Esophagus muscularis mucosa (tissue), 4 donors: Measurements from ENCODE around the gene GPR160.

ENCODE experiments used
- EP300 ChIP-seq: sonication (generic); formaldehyde crosslinking; IDR thresholded peaks from one replicate; pipeline ENCODE4 v1.6.1; 2017; ENCODE audit warnings: antibody characterized with exemption
- POLR2A ChIP-seq: fragments of 450-650 bp; IDR thresholded peaks from one replicate; pipeline ENCODE4 v1.6.1; 2017; ENCODE audit warnings: antibody characterized with exemption, moderate library complexity, mild to moderate bottlenecking, low read depth
- POLR2AphosphoS5 ChIP-seq, 2 donors: sonication (generic); formaldehyde crosslinking; IDR thresholded peaks; one replicate each; pipeline ENCODE4 v1.6.1; 2017; ENCODE audit warnings: antibody characterized with exemption in 2 of 2
- TF ChIP-seq, protein P1 (sequence below), 3 experiments: fragments of 200-600 bp in 2 of 3; fragments of 450-650 bp in 1 of 3; sonication (generic) in 2 of 3; IDR thresholded peaks; one replicate each; pipeline ENCODE4 v1.5.1; 2017 to 2019; ENCODE audit warnings: antibody characterized with exemption in 3 of 3, mild to moderate bottlenecking in 2 of 3, moderate library complexity in 1 of 3

DNA sequence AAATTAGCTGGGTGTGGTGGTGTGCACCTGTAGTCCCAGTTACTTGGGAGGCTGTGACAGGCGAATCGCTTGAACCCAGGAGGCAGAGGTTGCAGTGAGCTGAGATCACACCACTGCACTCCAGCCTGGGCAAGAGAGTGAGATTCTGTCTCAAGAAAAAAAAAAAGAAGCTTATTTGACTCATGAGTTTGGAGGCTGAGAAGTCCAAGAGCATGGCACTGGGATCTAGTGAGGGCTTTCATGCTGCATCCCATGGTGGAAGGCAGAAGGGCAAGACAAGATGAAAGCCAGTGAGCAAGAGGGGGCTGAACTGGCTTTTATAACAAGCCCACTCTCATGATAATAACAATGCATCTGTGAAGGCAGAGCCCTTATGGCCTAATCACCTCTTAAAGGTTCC lies 37.7 kb upstream of the GPR160 start:
- TF ChIP-seq, protein P1, sequence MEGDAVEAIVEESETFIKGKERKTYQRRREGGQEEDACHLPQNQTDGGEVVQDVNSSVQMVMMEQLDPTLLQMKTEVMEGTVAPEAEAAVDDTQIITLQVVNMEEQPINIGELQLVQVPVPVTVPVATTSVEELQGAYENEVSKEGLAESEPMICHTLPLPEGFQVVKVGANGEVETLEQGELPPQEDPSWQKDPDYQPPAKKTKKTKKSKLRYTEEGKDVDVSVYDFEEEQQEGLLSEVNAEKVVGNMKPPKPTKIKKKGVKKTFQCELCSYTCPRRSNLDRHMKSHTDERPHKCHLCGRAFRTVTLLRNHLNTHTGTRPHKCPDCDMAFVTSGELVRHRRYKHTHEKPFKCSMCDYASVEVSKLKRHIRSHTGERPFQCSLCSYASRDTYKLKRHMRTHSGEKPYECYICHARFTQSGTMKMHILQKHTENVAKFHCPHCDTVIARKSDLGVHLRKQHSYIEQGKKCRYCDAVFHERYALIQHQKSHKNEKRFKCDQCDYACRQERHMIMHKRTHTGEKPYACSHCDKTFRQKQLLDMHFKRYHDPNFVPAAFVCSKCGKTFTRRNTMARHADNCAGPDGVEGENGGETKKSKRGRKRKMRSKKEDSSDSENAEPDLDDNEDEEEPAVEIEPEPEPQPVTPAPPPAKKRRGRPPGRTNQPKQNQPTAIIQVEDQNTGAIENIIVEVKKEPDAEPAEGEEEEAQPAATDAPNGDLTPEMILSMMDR (IDR thresholded peaks at IDR 0.05) = no peak
- TF ChIP-seq POLR2AphosphoS5 (IDR thresholded peaks at IDR 0.05) (no peak), EP300 (no peak), POLR2A (no peak)
